Loucy (cell line): ENCODE data around the gene FZR1.

Experiments used
- H2AFZ ChIP-seq: fragments of 200-600 bp; sonication (generic); 2 replicates; pipeline ENCODE4 v1.6.0; 2016; ENCODE audit warnings: antibody characterized with exemption, mild to moderate bottlenecking, low read length, moderate library complexity
- H3F3A ChIP-seq: fragments of 200-600 bp; 2 replicates; pipeline ENCODE4 v1.6.0; 2016; ENCODE audit warnings: antibody characterized with exemption, low read depth, mild to moderate bottlenecking
- H3K27me3 ChIP-seq: fragments of 200-600 bp; sonication (generic); 2 replicates; pipeline ENCODE4 v1.6.1; 2014; ENCODE audit warnings: low read length, mild to moderate bottlenecking; ENCODE audit not compliant: insufficient read depth, poor library complexity, severe bottlenecking
- H3K36me3 ChIP-seq: fragments of 200-600 bp; sonication (generic); 2 replicates; pipeline ENCODE4 v1.6.1; 2016; ENCODE audit warnings: low read length; ENCODE audit not compliant: insufficient read depth
- H3K4me1 ChIP-seq: fragments of 200-600 bp; sonication (generic); 2 replicates; pipeline ENCODE4 v1.5.1; 2014; ENCODE audit warnings: low read length, mild to moderate bottlenecking; ENCODE audit not compliant: insufficient read depth, poor library complexity, severe bottlenecking
- H3K4me2 ChIP-seq: fragments of 200-600 bp; sonication (generic); 2 replicates; pipeline ENCODE4 v1.6.0; 2014; ENCODE audit warnings: antibody characterized with exemption, low read length, low read depth, mild to moderate bottlenecking; ENCODE audit not compliant: poor library complexity, severe bottlenecking
- H3K4me3 ChIP-seq: fragments of 200-600 bp; sonication (generic); 2 replicates; pipeline ENCODE4 v1.5.1; 2014; ENCODE audit warnings: low read length, mild to moderate bottlenecking, mixed read lengths; ENCODE audit not compliant: poor library complexity, severe bottlenecking
- H3K79me2 ChIP-seq: fragments of 200-600 bp; sonication (generic); 2 replicates; pipeline ENCODE4 v1.6.1; 2014; ENCODE audit warnings: low read length; ENCODE audit not compliant: insufficient read depth
- H3K9ac ChIP-seq: fragments of 200-600 bp; sonication (generic); 2 replicates; pipeline ENCODE4 v1.6.0; 2014; ENCODE audit warnings: mild to moderate bottlenecking, low read depth, low read length, moderate library complexity; ENCODE audit not compliant: poor library complexity, severe bottlenecking
- H3K9me2 ChIP-seq: fragments of 200-600 bp; sonication (generic); replicated peaks from 2 replicates; pipeline ENCODE4 v1.6.1; 2016; ENCODE audit warnings: low read depth, low read length, mixed read lengths
- H3K9me3 ChIP-seq: fragments of 200-600 bp; sonication (generic); 2 replicates; pipeline ENCODE4 v1.6.1; 2014; ENCODE audit warnings: mild to moderate bottlenecking, antibody characterized with exemption, low read length, low read depth; ENCODE audit not compliant: insufficient read depth
- H4K20me1 ChIP-seq: fragments of 200-600 bp; sonication (generic); 2 replicates; pipeline ENCODE4 v1.6.0; 2014; ENCODE audit warnings: antibody characterized with exemption, low read length, mild to moderate bottlenecking; ENCODE audit not compliant: insufficient read depth, poor library complexity, severe bottlenecking
- EZH2phosphoT487 ChIP-seq: fragments of 200-600 bp; IDR thresholded peaks from 2 replicates; pipeline ENCODE4 v1.6.1; 2018; ENCODE audit warnings: antibody characterized with exemption, mild to moderate bottlenecking, moderate library complexity, borderline replicate concordance
- TF ChIP-seq, protein P1 (sequence below): fragments of 200-600 bp; sonication (generic); conservative IDR thresholded peaks from 2 replicates; pipeline ENCODE4 v1.5.1; 2014; ENCODE audit warnings: mild to moderate bottlenecking, antibody characterized with exemption, low read length

Gene FZR1

GRCh38 chr19:3458229-3459088 lies 47.7 kb upstream of the FZR1 start:
- no peak overlapping the region for H2AFZ ChIP-seq
- no peaks in the 10 kb centered on the region for H3K27me3 ChIP-seq
- H4K20me1 ChIP-seq = peaks cover 5% of the 10 kb centered on the region
- H3K4me1 ChIP-seq = peaks cover 5% of the 10 kb centered on the region
- H3K4me2 ChIP-seq = no peak overlapping the region
- H3K4me3 ChIP-seq = no peak overlapping the region
- no peaks in the 10 kb centered on the region for H3K9me3 ChIP-seq
- no peaks in the 10 kb centered on the region for H3K9me2 ChIP-seq
- peaks cover 42% of the 10 kb centered on the region; the same call in 1 of the 2 replicates for H3K36me3 ChIP-seq
- no peak overlapping the region for H3K9ac ChIP-seq
- no peaks in the 10 kb centered on the region for H3F3A ChIP-seq
- H3K79me2 ChIP-seq = no peaks in the 10 kb centered on the region
- no peak for TF ChIP-seq EZH2phosphoT487
- TF ChIP-seq, protein P1, sequence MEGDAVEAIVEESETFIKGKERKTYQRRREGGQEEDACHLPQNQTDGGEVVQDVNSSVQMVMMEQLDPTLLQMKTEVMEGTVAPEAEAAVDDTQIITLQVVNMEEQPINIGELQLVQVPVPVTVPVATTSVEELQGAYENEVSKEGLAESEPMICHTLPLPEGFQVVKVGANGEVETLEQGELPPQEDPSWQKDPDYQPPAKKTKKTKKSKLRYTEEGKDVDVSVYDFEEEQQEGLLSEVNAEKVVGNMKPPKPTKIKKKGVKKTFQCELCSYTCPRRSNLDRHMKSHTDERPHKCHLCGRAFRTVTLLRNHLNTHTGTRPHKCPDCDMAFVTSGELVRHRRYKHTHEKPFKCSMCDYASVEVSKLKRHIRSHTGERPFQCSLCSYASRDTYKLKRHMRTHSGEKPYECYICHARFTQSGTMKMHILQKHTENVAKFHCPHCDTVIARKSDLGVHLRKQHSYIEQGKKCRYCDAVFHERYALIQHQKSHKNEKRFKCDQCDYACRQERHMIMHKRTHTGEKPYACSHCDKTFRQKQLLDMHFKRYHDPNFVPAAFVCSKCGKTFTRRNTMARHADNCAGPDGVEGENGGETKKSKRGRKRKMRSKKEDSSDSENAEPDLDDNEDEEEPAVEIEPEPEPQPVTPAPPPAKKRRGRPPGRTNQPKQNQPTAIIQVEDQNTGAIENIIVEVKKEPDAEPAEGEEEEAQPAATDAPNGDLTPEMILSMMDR = no peak

- Histone ChIP-seq H3K4me1 (peaks cover 5% of the 10 kb centered on the region), H3F3A (no peaks in the 10 kb centered on the region), H3K36me3 (peaks cover 35% of the 10 kb centered on the region; the same call in 1 of the 2 replicates), H3K9ac (no peak overlapping the region), H3K27me3 (no peaks in the 10 kb centered on the region), H3K9me2 (no peaks in the 10 kb centered on the region), H4K20me1 (peaks cover 5% of the 10 kb centered on the region), H3K4me3 (no peak overlapping the region), H3K79me2 (no peaks in the 10 kb centered on the region), H3K4me2 (no peak overlapping the region), H2AFZ (no peak overlapping the region), H3K9me3 (no peaks in the 10 kb centered on the region)
- TF ChIP-seq, protein P1 = no peak
- no peak for TF ChIP-seq EZH2phosphoT487
These were observed 46.8 kb upstream of the FZR1 start for GRCh38 chr19:3459089-3459881.

- H3K27me3 ChIP-seq = no peaks in the 10 kb centered on the region
- H3K79me2 ChIP-seq = no peaks in the 10 kb centered on the region
- no peak overlapping the region for H2AFZ ChIP-seq
- no peaks in the 10 kb centered on the region for H3F3A ChIP-seq
- peaks cover 5% of the 10 kb centered on the region for H4K20me1 ChIP-seq
- H3K36me3 ChIP-seq = peaks cover 28% of the 10 kb centered on the region; the same call in 1 of the 2 replicates
- H3K4me2 ChIP-seq = no peak overlapping the region
- H3K9me2 ChIP-seq = no peaks in the 10 kb centered on the region
- no peaks in the 10 kb centered on the region for H3K9me3 ChIP-seq
- peaks cover 5% of the 10 kb centered on the region for H3K4me1 ChIP-seq
- no peak overlapping the region for H3K4me3 ChIP-seq
- no peak for TF ChIP-seq EZH2phosphoT487
- TF ChIP-seq, protein P1 = no peak
- no peak overlapping the region for H3K9ac ChIP-seq
These were observed 46.0 kb upstream of the FZR1 start for GRCh38 chr19:3459965-3460582.
